HL-60 (cell line): ENCODE data around the gene GNB2.

ENCODE experiments used
- DNase-seq, 2 experiments: peaks; one replicate each; pipeline ENCODE4 v3.0.0-alpha.2; 2010 to 2020; ENCODE audit warnings: low read depth in 1 of 2, low spot score in 1 of 2
- H3K27ac ChIP-seq: fragments of 250-450 bp; sonication (Bioruptor Pico); replicated peaks from 2 replicates; pipeline ENCODE4 v1.5.1; 2020; ENCODE audit warnings: mild to moderate bottlenecking, moderate library complexity
- H3K27me3 ChIP-seq: fragments of 250-450 bp; sonication (Bioruptor Pico); 2 replicates; pipeline ENCODE4 v1.5.1; 2021; ENCODE audit warnings: mild to moderate bottlenecking, moderate library complexity; ENCODE audit not compliant: insufficient read depth, poor library complexity, severe bottlenecking
- H3K4me3 ChIP-seq: replicated peaks from 2 replicates; pipeline ENCODE4 v1.5.1; 2011; ENCODE audit warnings: mild to moderate bottlenecking, control low read depth, low read length; ENCODE audit not compliant: insufficient read depth
- CTCF ChIP-seq: IDR thresholded peaks from one replicate; pipeline ENCODE4 v1.5.1; 2011; ENCODE audit warnings: low read length, control low read depth, inconsistent platforms; ENCODE audit not compliant: insufficient read depth
- GABPA ChIP-seq: IDR thresholded peaks from 2 replicates; pipeline ENCODE4 v1.6.1; 2012; ENCODE audit warnings: low read depth
- POLR2AphosphoS5 ChIP-seq: IDR thresholded peaks from 2 replicates; pipeline ENCODE4 v1.6.1; 2012; ENCODE audit warnings: low read depth
- SPI1 ChIP-seq: IDR thresholded peaks from 2 replicates; pipeline ENCODE4 v1.6.1; 2012; ENCODE audit warnings: low read depth, mild to moderate bottlenecking, borderline replicate concordance
- TF ChIP-seq, protein P1 (sequence below): IDR thresholded peaks from 2 replicates; pipeline ENCODE4 v1.6.1; 2012; ENCODE audit warnings: low read depth; ENCODE audit not compliant: insufficient replicate concordance

The GNB2 gene

DNA sequence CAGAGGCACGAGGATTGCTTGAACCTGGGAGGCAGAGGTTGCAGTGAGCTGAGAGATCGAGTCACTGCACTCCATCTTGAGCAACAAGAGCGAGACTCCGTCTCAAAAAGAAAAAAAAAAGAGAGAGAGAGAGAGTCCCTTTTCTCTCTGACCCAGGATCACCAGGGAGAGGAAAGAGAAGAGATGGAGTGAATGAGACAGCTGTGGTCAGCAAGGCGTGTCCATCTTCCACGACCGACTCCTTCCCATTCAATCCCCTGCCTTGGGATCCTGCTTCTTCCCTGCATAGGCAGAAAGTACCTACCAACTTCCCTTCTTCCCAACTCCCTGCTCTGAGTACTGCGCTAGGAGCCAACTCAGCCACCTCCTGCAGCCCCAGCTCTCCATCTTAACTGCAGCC is 54.7 kb downstream of the GNB2 start:
- no peak for DNase-seq
- Histone ChIP-seq H3K27ac (no peak overlapping the region), H3K27me3 (no peaks in the 10 kb centered on the region), H3K4me3 (no peak overlapping the region)
- TF ChIP-seq GABPA (no peak), CTCF (no peak), POLR2AphosphoS5 (no peak), SPI1 (no peak)
- TF ChIP-seq, protein P1, sequence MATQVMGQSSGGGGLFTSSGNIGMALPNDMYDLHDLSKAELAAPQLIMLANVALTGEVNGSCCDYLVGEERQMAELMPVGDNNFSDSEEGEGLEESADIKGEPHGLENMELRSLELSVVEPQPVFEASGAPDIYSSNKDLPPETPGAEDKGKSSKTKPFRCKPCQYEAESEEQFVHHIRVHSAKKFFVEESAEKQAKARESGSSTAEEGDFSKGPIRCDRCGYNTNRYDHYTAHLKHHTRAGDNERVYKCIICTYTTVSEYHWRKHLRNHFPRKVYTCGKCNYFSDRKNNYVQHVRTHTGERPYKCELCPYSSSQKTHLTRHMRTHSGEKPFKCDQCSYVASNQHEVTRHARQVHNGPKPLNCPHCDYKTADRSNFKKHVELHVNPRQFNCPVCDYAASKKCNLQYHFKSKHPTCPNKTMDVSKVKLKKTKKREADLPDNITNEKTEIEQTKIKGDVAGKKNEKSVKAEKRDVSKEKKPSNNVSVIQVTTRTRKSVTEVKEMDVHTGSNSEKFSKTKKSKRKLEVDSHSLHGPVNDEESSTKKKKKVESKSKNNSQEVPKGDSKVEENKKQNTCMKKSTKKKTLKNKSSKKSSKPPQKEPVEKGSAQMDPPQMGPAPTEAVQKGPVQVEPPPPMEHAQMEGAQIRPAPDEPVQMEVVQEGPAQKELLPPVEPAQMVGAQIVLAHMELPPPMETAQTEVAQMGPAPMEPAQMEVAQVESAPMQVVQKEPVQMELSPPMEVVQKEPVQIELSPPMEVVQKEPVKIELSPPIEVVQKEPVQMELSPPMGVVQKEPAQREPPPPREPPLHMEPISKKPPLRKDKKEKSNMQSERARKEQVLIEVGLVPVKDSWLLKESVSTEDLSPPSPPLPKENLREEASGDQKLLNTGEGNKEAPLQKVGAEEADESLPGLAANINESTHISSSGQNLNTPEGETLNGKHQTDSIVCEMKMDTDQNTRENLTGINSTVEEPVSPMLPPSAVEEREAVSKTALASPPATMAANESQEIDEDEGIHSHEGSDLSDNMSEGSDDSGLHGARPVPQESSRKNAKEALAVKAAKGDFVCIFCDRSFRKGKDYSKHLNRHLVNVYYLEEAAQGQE: no peak
